ENCODE measurements around the gene TMEM88. TPM values are rescaled to one million over a fixed set of nuclear protein-coding genes. Genes with fewer than 3 reads are reported as not detected.

Gene TMEM88
- total and polyA plus RNA-seq, 2 of the 8 experiments (the other 6 are each of a cell fraction or from before 2014, with no cell fraction given): 0.69 to 8.8 TPM

GRCh38 chr17:7832431-7832830 is 22.4 kb upstream of the TMEM88 start (continued):
- TF ChIP-seq CHD7 (IDR thresholded peaks at IDR 0.05; ENCODE audit: insufficient replicate concordance, low read length) (no peak), SUZ12 (IDR thresholded peaks at IDR 0.05; ENCODE audit: low read length) (no peak), BRCA1 (IDR thresholded peaks at IDR 0.05; ENCODE audit: low read depth, low read length) (no peak)
